GM18505 (cell line): ENCODE data around the gene TRIM16.
"Not testable (repeated sequence)": the region's sequence is repeated elsewhere in the genome, so short reads cannot be mapped to it uniquely, and the experiment has no call there.

Experiments
- ATAC-seq: cut with Tn5 transposase; IDR thresholded peaks from one replicate; pipeline ENCODE4 v1.9.1; 2021; ENCODE audit not compliant: unreplicated experiment
- POLR2A ChIP-seq: IDR thresholded peaks from 4 replicates; pipeline ENCODE4 v1.6.1; 2011; ENCODE audit warnings: borderline replicate concordance; ENCODE audit not compliant: insufficient read depth, insufficient read length; ENCODE audit errors: extremely low read depth

Gene TRIM16

GRCh38 chr17:15683824-15684478, at the start of gene TRIM16:
Gene TRIM16 (minus strand): TSS chr17:15684311. CDS start chr17:15651609, 32,702 bp downstream.
- ATAC-seq, result peak; percentile 86
- TF ChIP-seq POLR2A, result peak; percentile 48

- ATAC-seq, result not testable (repeated sequence)
These were observed 49.2 kb upstream of the TRIM16 start for GRCh38 chr17:15733174-15733789.

DNA sequence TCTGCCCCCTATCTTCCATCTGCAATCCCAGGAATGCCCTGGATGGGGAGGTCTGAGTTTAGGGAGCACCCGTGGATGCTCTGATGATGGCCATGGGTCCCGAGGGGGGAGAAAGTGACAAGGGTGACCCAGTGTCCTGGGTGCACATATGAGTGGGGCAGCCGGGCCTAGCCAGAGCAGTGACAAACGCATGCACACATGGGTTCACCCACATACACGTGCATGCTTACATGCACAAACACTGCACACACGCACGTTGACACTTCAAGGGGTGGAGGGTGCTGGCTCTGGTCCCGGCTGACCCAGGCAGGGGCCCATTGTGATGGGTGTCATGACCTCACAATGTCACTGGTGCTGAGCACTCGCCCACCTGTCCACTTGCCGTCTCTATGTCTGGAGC, 47.8 kb upstream of the TRIM16 start, which contains the start of gene TBC1D26:
TSS of gene TBC1D26 (plus strand) at position 384 of the 400 bp plus-strand sequence. CDS start 3,066 bp downstream, outside the sequence.
- ATAC-seq, result not testable (repeated sequence)

DNA sequence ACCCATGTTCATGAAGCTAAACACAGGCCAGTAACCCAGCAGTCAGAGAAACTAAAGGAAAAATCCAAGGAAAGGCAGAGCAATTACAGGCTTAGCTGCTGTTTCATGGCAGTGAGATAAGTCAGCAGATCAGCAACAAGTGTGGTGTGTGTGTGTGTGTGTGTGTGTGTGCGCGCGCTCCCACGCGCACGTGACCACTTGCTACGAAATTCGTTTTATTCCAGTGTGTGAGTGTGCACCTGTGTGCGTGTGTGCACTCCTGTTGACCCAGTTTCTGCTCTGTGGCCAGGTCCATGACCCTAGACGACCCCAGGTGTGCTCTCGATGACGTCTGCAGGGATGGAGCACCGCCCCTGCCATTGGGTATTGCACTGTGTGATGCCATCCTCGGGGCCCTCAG, 46.4 kb upstream of the TRIM16 start:
- ATAC-seq, result not testable (repeated sequence)

DNA sequence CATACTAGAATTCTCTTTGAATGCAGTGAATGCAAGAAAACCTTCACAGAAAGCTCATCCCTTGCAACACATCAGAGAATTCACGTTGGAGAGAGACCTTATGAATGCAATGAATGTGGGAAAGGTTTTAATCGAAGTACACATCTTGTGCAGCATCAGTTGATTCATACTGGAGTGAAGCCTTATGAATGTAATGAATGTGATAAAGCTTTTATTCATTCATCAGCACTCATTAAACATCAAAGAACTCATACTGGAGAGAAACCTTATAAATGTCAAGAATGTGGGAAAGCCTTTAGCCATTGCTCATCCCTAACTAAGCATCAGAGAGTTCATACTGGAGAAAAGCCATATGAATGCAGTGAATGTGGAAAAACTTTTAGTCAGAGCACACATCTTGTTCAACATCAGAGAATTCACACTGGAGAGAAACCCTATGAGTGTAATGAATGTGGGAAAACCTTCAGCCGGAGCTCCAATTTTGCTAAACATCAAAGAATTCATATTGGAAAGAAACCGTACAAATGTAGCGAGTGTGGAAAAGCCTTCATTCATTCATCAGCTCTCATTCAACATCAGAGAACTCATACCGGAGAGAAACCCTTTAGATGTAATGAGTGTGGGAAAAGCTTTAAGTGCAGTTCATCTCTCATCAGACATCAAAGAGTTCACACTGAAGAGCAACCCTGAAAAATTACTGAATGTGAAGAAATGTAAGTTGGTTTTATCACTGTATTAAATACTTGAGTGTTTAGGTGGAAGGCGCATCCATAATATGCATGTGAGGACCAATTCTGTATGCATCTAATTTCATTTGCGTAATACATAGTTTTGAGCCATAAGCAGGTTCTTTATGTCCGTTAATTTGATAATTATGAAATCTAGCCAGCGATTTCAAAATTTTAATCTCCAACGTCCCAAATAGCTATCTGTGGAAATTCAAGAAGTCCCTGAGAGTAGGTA, 32.8 kb upstream of the TRIM16 start:
- not testable (repeated sequence) for ATAC-seq

- ATAC-seq, result not testable (repeated sequence)
These were observed 24.8 kb upstream of the TRIM16 start for GRCh38 chr17:15708879-15709278.

GRCh38 chr17:15704813-15705212, 20.7 kb upstream of the TRIM16 start:
- ATAC-seq, result not testable (repeated sequence)

DNA sequence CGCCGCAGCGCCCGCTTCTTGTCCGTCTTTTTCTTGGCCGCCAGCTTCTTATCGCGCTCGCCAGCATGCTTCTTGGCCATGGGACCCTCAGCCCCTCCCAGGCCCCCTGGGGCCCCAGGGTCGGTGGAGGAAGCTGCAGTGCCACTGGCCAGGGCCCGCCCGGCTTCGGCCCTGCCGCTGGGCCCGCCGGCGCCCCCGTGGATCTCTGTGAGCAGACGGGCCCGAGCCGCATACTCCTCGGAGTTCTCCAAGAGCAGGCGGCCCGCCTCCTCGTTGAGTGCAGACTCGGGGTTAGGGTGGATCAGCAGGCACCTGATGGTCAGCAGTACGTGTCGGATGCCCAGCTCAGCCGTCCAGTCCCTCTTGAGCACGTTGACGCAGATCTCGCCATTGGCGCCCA, 20.1 kb upstream of the TRIM16 start:
- not testable (repeated sequence) for ATAC-seq

- not testable (repeated sequence) for ATAC-seq
These were observed 15.8 kb upstream of the TRIM16 start for GRCh38 chr17:15699937-15700336.

- peak; percentile 97 for ATAC-seq
- TF ChIP-seq POLR2A, result peak; percentile 62
These were observed 15.4 kb upstream of the TRIM16 start, which contains the start of gene ZNF286A for GRCh38 chr17:15699413-15699924. Gene ZNF286A (plus strand): TSS chr17:15699752. CDS start chr17:15700330, 578 bp downstream.

- ATAC-seq, result not testable (repeated sequence)
These were observed 14.9 kb upstream of the TRIM16 start for GRCh38 chr17:15698967-15699366.

- not testable (repeated sequence) for ATAC-seq
These were observed 3.4 kb upstream of the TRIM16 start for GRCh38 chr17:15687494-15687893.

- not testable (repeated sequence) for ATAC-seq
These were observed 976 bp downstream of the TRIM16 start for GRCh38 chr17:15683135-15683534.

GRCh38 chr17:15675991-15676390, 8.1 kb downstream of the TRIM16 start:
- ATAC-seq, result not testable (repeated sequence)

GRCh38 chr17:15674640-15675039, 9.5 kb downstream of the TRIM16 start:
- not testable (repeated sequence) for ATAC-seq

DNA sequence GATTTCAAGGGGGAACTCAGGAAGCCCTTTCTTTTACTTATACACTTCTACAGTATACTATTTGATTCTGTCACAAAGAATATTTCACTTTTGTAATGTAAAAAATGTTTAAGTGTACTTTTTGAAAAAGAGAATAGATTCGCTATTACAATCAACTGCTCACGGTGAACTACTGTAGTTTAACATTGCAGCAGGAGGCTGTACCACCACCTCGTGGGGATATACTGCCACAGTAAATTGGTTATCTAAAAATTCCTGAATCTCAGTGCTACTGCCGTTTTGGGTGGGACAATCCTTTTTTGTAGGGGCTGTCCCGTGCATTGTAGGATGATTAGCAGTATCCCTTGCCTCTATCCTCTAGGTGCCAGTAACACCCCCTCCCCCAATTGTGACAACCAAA, 14.6 kb downstream of the TRIM16 start:
- not testable (repeated sequence) for ATAC-seq
